DOHH2 (cell line): Measurements from ENCODE around the gene EPB41L3.

Experiments
- H3F3A ChIP-seq: fragments of 200-600 bp; sonication (generic), shearing (Covaris generic); 2 replicates; pipeline ENCODE4 v1.6.0; 2016; ENCODE audit warnings: antibody characterized with exemption, mild to moderate bottlenecking; ENCODE audit not compliant: control insufficient read depth, insufficient read depth
- H3K27ac ChIP-seq: fragments of 200-600 bp; sonication (generic); 2 replicates; pipeline ENCODE4 v1.5.1; 2014; ENCODE audit warnings: low read depth, mild to moderate bottlenecking, low read length, moderate library complexity
- H3K27me3 ChIP-seq: fragments of 200-600 bp; sonication (generic); 2 replicates; pipeline ENCODE4 v1.6.1; 2014; ENCODE audit warnings: mild to moderate bottlenecking, low read length, mixed read lengths; ENCODE audit not compliant: control insufficient read depth
- H3K36me3 ChIP-seq: fragments of 200-600 bp; sonication (generic); 2 replicates; pipeline ENCODE4 v1.6.1; 2014; ENCODE audit warnings: mild to moderate bottlenecking, low read length, moderate library complexity, mixed read lengths; ENCODE audit not compliant: control insufficient read depth
- H3K4me1 ChIP-seq: fragments of 200-600 bp; sonication (generic); 2 replicates; pipeline ENCODE4 v1.6.1; 2014; ENCODE audit warnings: mild to moderate bottlenecking, low read length, mixed read lengths; ENCODE audit not compliant: control insufficient read depth
- H3K4me2 ChIP-seq: fragments of 200-600 bp; sonication (generic); 2 replicates; pipeline ENCODE4 v1.6.0; 2014; ENCODE audit warnings: mild to moderate bottlenecking, low read length, moderate library complexity
- H3K4me3 ChIP-seq: fragments of 200-600 bp; sonication (generic); 2 replicates; pipeline ENCODE4 v1.5.1; 2014; ENCODE audit warnings: mild to moderate bottlenecking, low read length, mixed read lengths
- H3K79me2 ChIP-seq: fragments of 200-600 bp; sonication (generic); 2 replicates; pipeline ENCODE4 v1.6.1; 2014; ENCODE audit warnings: mild to moderate bottlenecking, low read length, mixed read lengths; ENCODE audit not compliant: control insufficient read depth
- H3K9me2 ChIP-seq: fragments of 200-600 bp; sonication (generic); replicated peaks from 2 replicates; pipeline ENCODE4 v1.6.1; 2014; ENCODE audit warnings: mild to moderate bottlenecking, low read length, mixed read lengths; ENCODE audit not compliant: control insufficient read depth
- H3K9me3 ChIP-seq: fragments of 200-600 bp; sonication (generic); 2 replicates; pipeline ENCODE4 v1.6.1; 2014; ENCODE audit warnings: antibody characterized with exemption, low read length, mixed read lengths; ENCODE audit not compliant: control insufficient read depth, insufficient read depth
- H4K20me1 ChIP-seq: fragments of 200-600 bp; sonication (generic); 2 replicates; pipeline ENCODE4 v1.6.0; 2014; ENCODE audit warnings: low read depth, mild to moderate bottlenecking, antibody characterized with exemption, low read length, moderate library complexity; ENCODE audit not compliant: control insufficient read depth, insufficient read depth
- CTCF ChIP-seq: fragments of 200-600 bp; sonication (generic); IDR thresholded peaks from one replicate; pipeline ENCODE4 v1.5.1; 2014; ENCODE audit warnings: antibody characterized with exemption, mild to moderate bottlenecking, low read depth, low read length; ENCODE audit not compliant: poor library complexity, severe bottlenecking
- EZH2phosphoT487 ChIP-seq: fragments of 200-600 bp; sonication (generic); IDR thresholded peaks from 2 replicates; pipeline ENCODE4 v1.6.1; 2017; ENCODE audit warnings: borderline replicate concordance, mild to moderate bottlenecking, antibody characterized with exemption, low read length, moderate library complexity, mixed read lengths

EPB41L3 gene

GRCh38 chr18:5541644-5542043 lies 2.2 kb downstream of the EPB41L3 start:
- Histone ChIP-seq H3K9me3 (no peaks in the 10 kb centered on the region; the same call in 1 of the 2 replicates), H3K9me2 (no peaks in the 10 kb centered on the region), H3K27me3 (no peaks in the 10 kb centered on the region), H3K27ac (no peak overlapping the region), H3K36me3 (no peaks in the 10 kb centered on the region), H3K4me3 (no peak overlapping the region), H3K4me1 (no peaks in the 10 kb centered on the region), H3F3A (no peaks in the 10 kb centered on the region), H4K20me1 (no peaks in the 10 kb centered on the region), H3K4me2 (no peak overlapping the region), H3K79me2 (no peaks in the 10 kb centered on the region)
- TF ChIP-seq CTCF = no peak
- TF ChIP-seq EZH2phosphoT487 = no peak

GRCh38 chr18:5539391-5539790 lies 4.4 kb downstream of the EPB41L3 start:
- no peak overlapping the region for H3K4me2 ChIP-seq
- no peak overlapping the region for H3K27ac ChIP-seq
- H3K27me3 ChIP-seq = no peaks in the 10 kb centered on the region
- no peaks in the 10 kb centered on the region for H3F3A ChIP-seq
- H4K20me1 ChIP-seq = no peaks in the 10 kb centered on the region
- no peaks in the 10 kb centered on the region; the same call in 1 of the 2 replicates for H3K9me3 ChIP-seq
- H3K9me2 ChIP-seq = no peaks in the 10 kb centered on the region
- no peaks in the 10 kb centered on the region for H3K4me1 ChIP-seq
- H3K36me3 ChIP-seq = no peaks in the 10 kb centered on the region
- TF ChIP-seq CTCF (no peak), EZH2phosphoT487 (no peak)
- H3K4me3 ChIP-seq = no peak overlapping the region
- H3K79me2 ChIP-seq = no peaks in the 10 kb centered on the region

GRCh38 chr18:5538544-5538943 lies 5.3 kb downstream of the EPB41L3 start:
- no peak for TF ChIP-seq EZH2phosphoT487
- no peak for TF ChIP-seq CTCF
- no peaks in the 10 kb centered on the region for H3K9me2 ChIP-seq
- no peaks in the 10 kb centered on the region for H3K27me3 ChIP-seq
- no peak overlapping the region for H3K27ac ChIP-seq
- H3K4me3 ChIP-seq = no peak overlapping the region
- H3K4me2 ChIP-seq = no peak overlapping the region
- H3K9me3 ChIP-seq = no peaks in the 10 kb centered on the region; the same call in 1 of the 2 replicates
- H3K4me1 ChIP-seq = no peaks in the 10 kb centered on the region
- H3K36me3 ChIP-seq = no peaks in the 10 kb centered on the region
- H4K20me1 ChIP-seq = no peaks in the 10 kb centered on the region
- H3K79me2 ChIP-seq = no peaks in the 10 kb centered on the region
- H3F3A ChIP-seq = no peaks in the 10 kb centered on the region

GRCh38 chr18:5537860-5538259 lies 5.9 kb downstream of the EPB41L3 start:
- Histone ChIP-seq H3K79me2 (no peaks in the 10 kb centered on the region), H3K9me3 (no peaks in the 10 kb centered on the region; the same call in 1 of the 2 replicates), H4K20me1 (no peaks in the 10 kb centered on the region), H3K4me2 (no peak overlapping the region), H3F3A (no peaks in the 10 kb centered on the region), H3K4me1 (no peaks in the 10 kb centered on the region), H3K27me3 (no peaks in the 10 kb centered on the region), H3K27ac (no peak overlapping the region), H3K9me2 (no peaks in the 10 kb centered on the region), H3K4me3 (no peak overlapping the region), H3K36me3 (no peaks in the 10 kb centered on the region)
- TF ChIP-seq CTCF (no peak), EZH2phosphoT487 (no peak)
